HG02973 (cell line): ENCODE results near the gene CPD.

Experiments used
- ATAC-seq: cut with Tn5 transposase; IDR thresholded peaks from one replicate; pipeline ENCODE4 v1.9.1; 2021; ENCODE audit warnings: moderate library complexity; ENCODE audit not compliant: unreplicated experiment

The CPD gene

GRCh38 chr17:30493780-30494179 lies 115.1 kb downstream of the CPD start:
- ATAC-seq = no peak

GRCh38 chr17:30495586-30495985 lies 116.9 kb downstream of the CPD start:
- ATAC-seq = no peak

GRCh38 chr17:30503558-30503957 lies 124.8 kb downstream of the CPD start:
- no peak for ATAC-seq

GRCh38 chr17:30505868-30506417 lies 127.2 kb downstream of the CPD start:
- ATAC-seq = no peak

- no peak for ATAC-seq
Measured at GRCh38 chr17:30506481-30506880, 127.8 kb downstream of the CPD start.

GRCh38 chr17:30513346-30513745 lies 134.6 kb downstream of the CPD start:
- no peak for ATAC-seq

- no peak for ATAC-seq
Measured at GRCh38 chr17:30514895-30515596, 136.3 kb downstream of the CPD start.

GRCh38 chr17:30517786-30518185 lies 139.1 kb downstream of the CPD start:
- ATAC-seq = no peak

- ATAC-seq = no peak
Measured at GRCh38 chr17:30519166-30519565, 140.4 kb downstream of the CPD start.
